Measurements from ENCODE around the gene MACROH2A1.

The MACROH2A1 gene

DNA sequence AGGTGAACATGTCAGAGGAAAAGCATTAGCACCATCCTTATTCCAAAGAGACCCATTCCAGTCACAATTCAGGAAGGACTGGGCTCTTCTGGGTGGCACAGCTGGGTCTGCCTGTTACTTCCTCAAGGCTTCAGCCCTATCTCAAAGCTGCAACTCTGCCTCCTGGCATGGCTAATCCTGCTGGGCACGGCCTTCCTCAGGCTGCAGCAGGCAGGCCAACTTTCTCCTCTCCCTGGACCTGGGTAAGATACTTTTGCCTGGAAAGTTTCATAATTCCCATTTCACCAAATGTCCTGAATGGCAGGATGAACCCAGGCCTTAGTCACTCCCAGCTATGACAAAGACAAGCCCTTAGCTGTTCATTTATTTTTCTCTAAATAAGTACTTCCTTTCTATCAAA, 50.1 kb downstream of the MACROH2A1 start:
- Histone ChIP-seq H3K27ac (ENCODE audit: poor library complexity, severe bottlenecking) (no peak overlapping the region), H3K4me3 (ENCODE audit: severe bottlenecking) (no peak overlapping the region), H3K9me3 (ENCODE audit: severe bottlenecking) (no peaks in the 10 kb centered on the region), H3K4me1 (ENCODE audit: insufficient read depth, poor library complexity, severe bottlenecking) (no peaks in the 10 kb centered on the region), H3K27me3 (ENCODE audit: insufficient read depth, poor library complexity, severe bottlenecking) (no peaks in the 10 kb centered on the region), H3K36me3 (ENCODE audit: low read depth) (peaks cover 91% of the 10 kb centered on the region)
- TF ChIP-seq CTCF (IDR thresholded peaks at IDR 0.05; ENCODE audit: poor library complexity, severe bottlenecking): no peak
- DNase-seq (ENCODE audit: low spot score) (no peak), ATAC-seq (ENCODE audit: low read depth) (no peak)

DNA sequence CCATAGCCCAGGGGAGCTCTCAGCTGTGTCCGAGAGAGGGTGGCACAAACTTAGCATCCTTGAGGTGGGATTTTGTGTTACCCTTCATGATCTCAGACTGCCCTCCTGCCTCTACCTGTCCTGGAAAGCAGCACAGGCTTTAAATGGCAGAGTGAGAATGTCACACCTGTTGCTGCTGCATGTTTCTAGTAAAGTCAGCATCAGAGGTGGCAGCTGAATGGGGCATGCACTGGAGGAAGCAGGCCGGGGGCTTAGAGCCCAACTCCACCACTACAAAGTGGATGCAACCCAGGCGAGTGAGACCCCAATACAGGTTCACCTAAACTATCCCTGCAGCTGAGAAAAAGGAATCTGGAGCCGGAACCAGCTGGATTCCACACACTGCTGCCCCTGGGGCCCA, 51.6 kb downstream of the MACROH2A1 start:
- no peaks in the 10 kb centered on the region for H3K4me1 ChIP-seq (ENCODE audit: insufficient read depth, poor library complexity, severe bottlenecking)
- no peaks in the 10 kb centered on the region for H3K9me3 ChIP-seq (ENCODE audit: severe bottlenecking)
- H3K27ac ChIP-seq (ENCODE audit: poor library complexity, severe bottlenecking): no peak overlapping the region
- H3K36me3 ChIP-seq (ENCODE audit: low read depth): peaks cover 91% of the 10 kb centered on the region
- no peak overlapping the region for H3K4me3 ChIP-seq (ENCODE audit: severe bottlenecking)
- no peak for DNase-seq (ENCODE audit: low spot score)
- TF ChIP-seq CTCF (IDR thresholded peaks at IDR 0.05; ENCODE audit: poor library complexity, severe bottlenecking): no peak
- no peak for ATAC-seq (ENCODE audit: low read depth)
- H3K27me3 ChIP-seq (ENCODE audit: insufficient read depth, poor library complexity, severe bottlenecking): no peaks in the 10 kb centered on the region

DNA sequence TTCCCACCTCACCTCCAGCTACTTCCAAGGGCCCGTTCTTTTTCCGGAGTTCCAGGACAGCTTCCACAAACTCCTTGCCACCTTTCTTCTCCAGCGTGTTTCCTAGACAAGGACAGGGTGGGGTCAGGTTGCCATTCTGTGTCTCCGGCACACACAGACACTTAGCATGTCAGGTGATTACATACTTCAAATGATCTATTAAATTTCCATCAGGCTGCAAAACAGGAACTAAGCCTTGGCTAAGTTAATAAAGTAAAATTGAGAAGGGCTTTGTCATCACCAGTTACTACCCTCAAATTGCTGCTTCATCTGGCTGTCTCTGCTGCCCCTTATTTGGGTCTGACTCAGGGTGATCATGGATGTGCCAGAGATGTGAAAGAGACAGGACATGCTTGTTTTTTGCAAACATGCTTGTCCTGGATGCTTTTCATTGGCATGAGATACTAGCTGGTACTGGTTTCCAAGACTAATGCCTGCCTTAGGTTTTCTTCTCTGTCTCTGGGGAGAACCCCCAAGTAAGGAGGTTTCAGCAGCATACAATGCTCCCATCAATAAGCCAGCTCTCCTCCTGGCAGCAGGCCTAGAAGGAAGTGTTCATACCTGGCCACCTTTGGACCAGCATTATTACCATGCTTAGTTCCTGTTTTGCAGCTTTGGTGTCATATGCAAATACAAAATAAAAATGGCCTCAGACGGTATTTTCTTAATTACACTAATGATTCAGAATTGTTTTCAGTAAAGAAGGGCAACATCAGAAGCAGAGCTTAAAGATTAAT, 52.9 kb downstream of the MACROH2A1 start:
- H3K4me1 ChIP-seq (ENCODE audit: insufficient read depth, poor library complexity, severe bottlenecking): no peaks in the 10 kb centered on the region
- H3K4me3 ChIP-seq (ENCODE audit: severe bottlenecking): no peak overlapping the region
- no peaks in the 10 kb centered on the region for H3K27me3 ChIP-seq (ENCODE audit: insufficient read depth, poor library complexity, severe bottlenecking)
- no peak overlapping the region for H3K27ac ChIP-seq (ENCODE audit: poor library complexity, severe bottlenecking)
- H3K9me3 ChIP-seq (ENCODE audit: severe bottlenecking): no peaks in the 10 kb centered on the region
- DNase-seq (ENCODE audit: low spot score): no peak
- no peak for TF ChIP-seq CTCF (IDR thresholded peaks at IDR 0.05; ENCODE audit: poor library complexity, severe bottlenecking)
- H3K36me3 ChIP-seq (ENCODE audit: low read depth): peaks cover 97% of the 10 kb centered on the region
- no peak for ATAC-seq (ENCODE audit: low read depth)

GRCh38 chr5:135344349-135344748, 54.7 kb downstream of the MACROH2A1 start:
- TF ChIP-seq CTCF (IDR thresholded peaks at IDR 0.05; ENCODE audit: poor library complexity, severe bottlenecking): no peak
- Histone ChIP-seq H3K27ac (ENCODE audit: poor library complexity, severe bottlenecking) (no peak overlapping the region), H3K27me3 (ENCODE audit: insufficient read depth, poor library complexity, severe bottlenecking) (no peaks in the 10 kb centered on the region), H3K36me3 (ENCODE audit: low read depth) (peaks cover 99% of the 10 kb centered on the region), H3K4me3 (ENCODE audit: severe bottlenecking) (no peak overlapping the region), H3K4me1 (ENCODE audit: insufficient read depth, poor library complexity, severe bottlenecking) (no peaks in the 10 kb centered on the region), H3K9me3 (ENCODE audit: severe bottlenecking) (no peaks in the 10 kb centered on the region)
- ATAC-seq (ENCODE audit: low read depth): no peak
- DNase-seq (ENCODE audit: low spot score): no peak

DNA sequence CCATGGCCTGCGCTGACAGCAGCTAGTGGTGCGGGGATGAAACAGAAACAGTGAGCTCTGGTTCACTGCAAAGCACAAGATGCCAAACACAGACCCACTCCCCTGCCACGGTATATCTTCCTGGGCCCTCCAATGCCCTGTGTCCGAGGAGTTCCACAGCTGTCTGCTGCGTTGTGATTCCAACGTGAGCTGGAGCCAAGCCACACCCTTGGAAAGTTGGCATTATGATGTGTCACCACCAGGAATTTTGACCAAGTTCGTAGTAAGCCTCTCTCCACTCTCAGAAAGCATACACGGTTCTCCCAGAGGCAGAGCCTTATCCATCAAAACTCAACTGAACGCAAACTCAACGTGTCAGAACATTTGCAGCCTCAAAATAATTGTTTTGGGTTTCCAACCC, 55.6 kb downstream of the MACROH2A1 start:
- no peak for TF ChIP-seq CTCF (IDR thresholded peaks at IDR 0.05; ENCODE audit: poor library complexity, severe bottlenecking)
- H3K36me3 ChIP-seq (ENCODE audit: low read depth): peaks cover 97% of the 10 kb centered on the region
- peak; percentile 43; the same call in 1 of the 3 replicates for ATAC-seq (ENCODE audit: low read depth)

More for the DNA sequence above, 55.6 kb downstream of the MACROH2A1 start:
- Histone ChIP-seq H3K9me3 (ENCODE audit: severe bottlenecking) (no peaks in the 10 kb centered on the region), H3K4me1 (ENCODE audit: insufficient read depth, poor library complexity, severe bottlenecking) (no peaks in the 10 kb centered on the region), H3K27ac (ENCODE audit: poor library complexity, severe bottlenecking) (no peak overlapping the region), H3K4me3 (ENCODE audit: severe bottlenecking) (no peak overlapping the region), H3K27me3 (ENCODE audit: insufficient read depth, poor library complexity, severe bottlenecking) (no peaks in the 10 kb centered on the region)
- DNase-seq (ENCODE audit: low spot score): no peak

All from RWPE2 (cell line).